Adipocyte (in vitro differentiated cells): Measurements from ENCODE around the gene ZNF236.
"Not testable (repeated sequence)": the region's sequence is repeated elsewhere in the genome, so short reads cannot be mapped to it uniquely, and the experiment has no call there.

Experiments used
- DNase-seq: peaks from one replicate; pipeline ENCODE4 v3.0.0-alpha.2; 2015; ENCODE audit warnings: low read depth
- H3K27me3 ChIP-seq: replicated peaks from 2 replicates; pipeline ENCODE4 v1.7.0; 2013; ENCODE audit warnings: mild to moderate bottlenecking, low read length, moderate library complexity; ENCODE audit not compliant: control insufficient read depth, insufficient read depth
- H3K36me3 ChIP-seq: 2 replicates; pipeline ENCODE4 v1.7.0; 2013; ENCODE audit warnings: low read length, mild to moderate bottlenecking, moderate library complexity; ENCODE audit not compliant: control insufficient read depth, insufficient read depth, severe bottlenecking
- H3K4me1 ChIP-seq: 2 replicates; pipeline ENCODE4 v1.7.0; 2013; ENCODE audit warnings: mild to moderate bottlenecking, low read length, moderate library complexity; ENCODE audit not compliant: control insufficient read depth, insufficient read depth
- H3K4me3 ChIP-seq: 2 replicates; pipeline ENCODE4 v1.7.0; 2013; ENCODE audit warnings: mild to moderate bottlenecking, low read length, moderate library complexity
- H3K9ac ChIP-seq: 2 replicates; pipeline ENCODE4 v1.7.0; 2013; ENCODE audit warnings: mild to moderate bottlenecking, low read length, moderate library complexity
- H3K9me3 ChIP-seq: 2 replicates; pipeline ENCODE4 v1.7.0; 2013; ENCODE audit warnings: mild to moderate bottlenecking, low read length, moderate library complexity; ENCODE audit not compliant: control insufficient read depth

Gene ZNF236

DNA sequence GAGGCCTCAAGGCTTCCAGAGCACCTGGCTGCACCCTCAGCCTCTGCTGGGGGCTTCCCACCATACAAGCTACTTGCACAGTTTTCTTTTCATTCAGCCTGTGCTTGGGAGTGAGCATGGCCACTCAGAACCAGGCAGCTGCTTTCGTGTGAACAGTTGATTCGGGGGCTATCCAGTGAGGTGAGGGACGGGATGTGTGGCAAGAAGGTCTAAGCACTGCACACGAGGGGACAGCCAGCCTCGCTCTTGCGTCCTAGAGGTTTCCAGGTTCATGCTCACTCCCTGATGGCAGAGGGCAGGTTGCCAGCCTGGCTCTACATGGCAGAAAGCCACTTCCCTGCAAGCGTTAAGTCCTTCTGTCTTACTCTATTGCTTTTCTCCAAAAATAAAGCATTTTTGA, 164.0 kb downstream of the ZNF236 start:
- no peak for DNase-seq
- Histone ChIP-seq H3K9ac (no peak overlapping the region), H3K4me3 (no peak overlapping the region), H3K36me3 (no peaks in the 10 kb centered on the region), H3K9me3 (no peaks in the 10 kb centered on the region), H3K4me1 (no peaks in the 10 kb centered on the region), H3K27me3 (no peaks in the 10 kb centered on the region)

DNA sequence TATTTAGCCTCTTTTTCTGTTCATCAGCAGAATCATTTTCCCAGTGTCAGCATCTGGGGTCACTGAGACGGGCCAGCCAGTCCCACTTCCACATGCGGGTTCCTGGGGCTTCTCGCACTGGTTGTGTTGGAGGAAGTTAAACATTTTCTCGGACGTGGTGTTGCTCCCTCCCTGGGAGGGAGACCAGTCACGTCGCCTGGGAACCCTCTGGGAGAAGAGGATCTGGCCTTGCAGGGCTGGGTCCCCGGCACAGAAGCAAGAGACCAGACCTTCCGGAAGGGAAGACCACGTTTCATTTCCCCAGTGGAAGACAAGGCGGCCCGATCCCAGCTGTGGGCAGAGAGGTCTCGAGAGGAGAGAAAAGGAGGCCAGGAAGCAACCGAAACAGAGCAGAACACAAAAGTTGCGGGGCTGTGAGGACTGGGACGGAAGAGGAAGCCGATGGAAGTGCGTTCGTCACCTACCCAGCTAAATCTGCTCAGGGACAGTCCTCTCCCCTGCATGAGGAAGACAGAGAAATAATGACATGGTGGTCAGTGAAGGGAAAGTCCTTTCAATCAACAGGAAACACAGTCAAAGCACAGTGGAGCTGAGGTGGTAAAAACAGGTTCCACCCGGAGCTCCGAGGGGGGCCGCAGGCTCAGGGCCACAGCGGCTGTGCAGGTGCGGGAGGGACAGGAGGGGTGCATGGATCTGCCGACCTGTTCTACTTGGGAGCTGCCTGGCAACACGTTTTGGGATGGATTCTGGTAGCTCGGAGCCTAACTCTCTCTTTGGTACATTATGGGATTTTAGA, 165.9 kb downstream of the ZNF236 start:
- no peak overlapping the region for H3K9ac ChIP-seq
- no peaks in the 10 kb centered on the region for H3K9me3 ChIP-seq
- H3K36me3 ChIP-seq = no peaks in the 10 kb centered on the region
- no peak overlapping the region for H3K4me3 ChIP-seq
- no peak for DNase-seq
- H3K4me1 ChIP-seq = no peaks in the 10 kb centered on the region
- H3K27me3 ChIP-seq = no peaks in the 10 kb centered on the region

DNA sequence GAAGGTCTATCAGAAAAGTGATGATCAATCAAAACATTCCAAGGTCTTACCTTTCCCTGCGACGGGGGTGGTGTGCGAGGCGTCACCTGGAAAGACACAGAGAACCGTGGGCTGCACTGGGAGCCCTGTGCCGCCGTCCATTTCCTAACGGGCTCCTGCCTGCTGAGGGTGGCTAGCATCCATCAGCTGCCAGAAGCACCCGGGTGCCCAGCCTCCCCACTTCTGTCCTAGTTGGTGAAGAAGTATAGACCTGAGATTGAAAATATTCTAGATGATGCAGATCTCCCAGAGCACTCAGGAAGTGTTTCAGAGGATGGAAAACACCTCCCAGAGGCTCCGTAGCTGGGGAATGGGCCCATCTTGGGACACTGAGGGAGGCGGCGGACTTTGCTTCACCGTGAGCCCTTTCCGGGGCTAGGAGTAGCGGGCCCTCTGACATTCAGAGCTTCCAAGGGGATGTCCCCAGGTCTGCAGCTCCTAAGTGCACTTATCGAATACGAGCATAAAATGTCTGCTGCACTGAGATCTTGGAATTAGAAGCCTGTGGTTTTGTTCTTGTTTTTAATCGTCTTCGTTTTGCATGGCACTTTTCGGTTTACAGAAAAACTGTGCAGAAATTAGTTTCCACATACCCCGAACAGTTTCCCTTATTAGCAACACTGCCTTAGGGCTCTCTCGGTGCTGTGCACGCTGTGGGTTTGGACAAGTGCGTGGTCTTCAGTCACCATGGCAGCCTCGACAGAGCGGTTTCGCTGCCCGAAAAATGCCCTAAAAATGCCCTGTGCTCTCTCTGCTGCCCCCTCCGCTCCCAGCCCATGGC, 166.7 kb downstream of the ZNF236 start:
- no peak overlapping the region for H3K9ac ChIP-seq
- no peaks in the 10 kb centered on the region for H3K9me3 ChIP-seq
- DNase-seq = no peak
- H3K4me3 ChIP-seq = no peak overlapping the region
- no peaks in the 10 kb centered on the region for H3K36me3 ChIP-seq
- no peaks in the 10 kb centered on the region for H3K27me3 ChIP-seq
- H3K4me1 ChIP-seq = no peaks in the 10 kb centered on the region

DNA sequence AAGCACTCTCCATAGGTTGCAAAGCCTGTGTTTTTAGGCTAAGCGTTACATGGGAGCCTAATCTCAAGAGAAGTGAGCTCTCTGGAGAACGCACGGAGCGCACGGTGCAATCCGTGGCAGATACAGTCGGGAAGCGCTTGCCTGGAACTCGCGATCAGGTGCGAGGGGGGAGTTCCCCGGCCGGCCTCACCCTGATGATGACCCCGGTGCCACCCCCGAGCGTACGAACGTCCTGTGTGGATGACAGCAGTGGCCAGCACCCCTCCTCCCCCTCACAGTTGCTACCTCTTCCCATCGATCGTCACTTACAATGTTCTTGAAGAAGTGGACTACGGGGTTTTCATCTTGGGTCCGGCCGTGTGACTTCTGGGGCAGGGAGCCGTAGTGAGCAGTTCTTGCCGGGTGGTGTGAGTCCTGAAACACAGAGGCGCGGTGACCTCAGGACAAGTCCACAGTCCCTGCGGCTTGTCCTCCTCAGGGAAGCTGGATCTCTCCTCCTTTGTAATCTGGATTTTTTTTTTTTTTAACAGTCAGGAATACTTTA, 167.4 kb downstream of the ZNF236 start:
- Histone ChIP-seq H3K4me3 (no peak overlapping the region), H3K27me3 (no peaks in the 10 kb centered on the region), H3K9ac (no peak overlapping the region), H3K36me3 (no peaks in the 10 kb centered on the region), H3K4me1 (no peaks in the 10 kb centered on the region), H3K9me3 (no peaks in the 10 kb centered on the region)
- DNase-seq = no peak

DNA sequence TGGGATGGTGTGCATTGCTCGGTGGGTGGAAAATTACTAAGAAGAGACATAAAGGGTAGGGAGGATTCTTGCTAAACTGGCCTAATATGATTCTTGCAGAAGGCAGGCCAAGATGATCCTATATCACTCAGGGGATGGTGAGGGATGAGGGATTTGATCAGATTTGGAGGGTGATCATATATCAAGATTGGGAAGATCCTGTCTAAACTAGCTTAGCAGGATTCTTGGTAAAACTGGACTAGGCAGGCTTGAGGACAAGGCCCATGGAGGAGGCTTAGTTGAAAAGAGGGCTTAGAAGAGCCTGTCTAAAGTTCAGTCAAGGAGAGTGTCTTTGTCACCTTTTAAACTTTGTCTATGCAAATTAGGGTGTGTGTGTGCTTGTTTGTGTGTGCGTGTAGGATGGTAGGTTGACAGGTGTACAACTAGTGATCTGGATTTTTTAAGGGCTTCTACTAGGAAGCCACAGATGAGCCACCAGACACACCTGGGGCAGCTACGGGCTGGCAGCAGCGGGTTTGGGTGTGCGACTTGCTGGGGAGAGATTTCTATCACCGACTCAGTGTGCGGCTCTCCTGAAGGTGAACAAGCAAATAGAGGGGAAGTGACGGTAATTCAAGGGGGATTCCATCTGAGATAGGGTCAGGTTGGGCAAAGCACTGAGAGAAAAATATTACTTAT, 168.1 kb downstream of the ZNF236 start:
- not testable (repeated sequence) for DNase-seq, H3K4me3 ChIP-seq, H3K27me3 ChIP-seq, H3K36me3 ChIP-seq, H3K9me3 ChIP-seq, H3K4me1 ChIP-seq, H3K9ac ChIP-seq

- no peaks in the 10 kb centered on the region for H3K9me3 ChIP-seq
- H3K27me3 ChIP-seq = no peaks in the 10 kb centered on the region
- no peak for DNase-seq
- no peaks in the 10 kb centered on the region for H3K36me3 ChIP-seq
- no peak overlapping the region for H3K4me3 ChIP-seq
- no peak overlapping the region for H3K9ac ChIP-seq
- H3K4me1 ChIP-seq = no peaks in the 10 kb centered on the region
Measured at GRCh38 chr18:76991021-76991688, 168.8 kb downstream of the ZNF236 start.

DNA sequence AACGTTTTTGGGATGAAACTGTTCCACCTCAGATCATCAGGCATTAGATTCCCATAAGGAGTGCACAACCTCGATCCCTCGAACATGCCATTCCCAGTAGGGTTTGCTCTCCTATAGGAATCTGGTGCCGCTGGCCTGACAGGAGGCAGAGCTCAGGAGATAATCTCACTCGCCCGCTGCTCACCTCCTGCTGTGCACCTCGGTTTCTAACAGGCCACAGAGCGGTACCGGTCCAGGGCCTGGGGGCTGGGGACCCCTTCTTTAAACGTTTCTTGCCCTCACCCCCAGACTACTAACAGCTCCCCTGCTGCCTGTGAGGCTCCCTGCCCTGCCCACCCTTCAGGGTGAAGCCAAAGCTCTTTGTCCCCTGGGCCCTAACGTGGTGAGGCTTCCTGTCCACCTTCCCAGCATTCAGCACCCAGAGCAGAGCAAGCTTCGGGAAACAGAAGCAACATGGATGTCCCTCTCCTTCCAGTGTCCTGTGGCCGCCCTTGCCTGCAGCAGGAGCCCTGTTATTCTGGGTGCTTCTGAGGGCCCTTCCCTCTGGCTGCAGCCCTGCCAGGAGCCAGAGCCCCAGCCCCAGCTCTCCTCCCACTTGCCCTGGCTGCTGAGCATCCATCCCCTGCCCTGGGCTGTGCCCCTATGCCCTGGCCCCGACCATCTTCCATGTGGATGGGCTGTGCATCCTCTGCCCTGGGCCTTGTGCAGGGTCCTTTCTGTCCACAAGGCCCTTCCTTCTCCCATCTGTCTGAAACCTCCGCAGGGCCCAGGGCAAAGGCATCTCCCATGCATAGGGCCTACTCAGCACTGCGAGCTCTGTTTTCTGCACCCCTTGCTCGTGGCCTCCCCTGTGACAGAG, 170.1 kb downstream of the ZNF236 start:
- Histone ChIP-seq H3K4me1 (no peaks in the 10 kb centered on the region), H3K27me3 (no peaks in the 10 kb centered on the region), H3K4me3 (no peak overlapping the region), H3K36me3 (no peaks in the 10 kb centered on the region), H3K9ac (no peak overlapping the region), H3K9me3 (no peaks in the 10 kb centered on the region)
- no peak for DNase-seq

DNA sequence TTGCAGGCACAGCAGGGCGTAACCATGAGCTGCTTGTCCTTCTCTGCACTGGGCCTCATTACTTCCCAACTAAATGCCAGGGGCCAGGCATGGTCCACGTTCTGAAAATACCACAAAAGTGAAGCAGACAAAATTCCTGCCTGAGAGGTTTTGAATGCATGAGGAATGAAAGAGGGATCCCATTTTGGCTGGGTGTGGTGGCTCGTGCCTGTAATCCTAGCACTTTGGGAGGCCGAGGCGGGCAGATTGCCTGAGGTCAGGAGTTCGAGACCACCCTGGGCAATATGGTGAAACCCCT, 170.7 kb downstream of the ZNF236 start:
- no peaks in the 10 kb centered on the region for H3K27me3 ChIP-seq
- no peak overlapping the region for H3K9ac ChIP-seq
- no peaks in the 10 kb centered on the region for H3K36me3 ChIP-seq
- DNase-seq = no peak
- no peaks in the 10 kb centered on the region for H3K4me1 ChIP-seq
- no peaks in the 10 kb centered on the region for H3K9me3 ChIP-seq
- H3K4me3 ChIP-seq = no peak overlapping the region

DNA sequence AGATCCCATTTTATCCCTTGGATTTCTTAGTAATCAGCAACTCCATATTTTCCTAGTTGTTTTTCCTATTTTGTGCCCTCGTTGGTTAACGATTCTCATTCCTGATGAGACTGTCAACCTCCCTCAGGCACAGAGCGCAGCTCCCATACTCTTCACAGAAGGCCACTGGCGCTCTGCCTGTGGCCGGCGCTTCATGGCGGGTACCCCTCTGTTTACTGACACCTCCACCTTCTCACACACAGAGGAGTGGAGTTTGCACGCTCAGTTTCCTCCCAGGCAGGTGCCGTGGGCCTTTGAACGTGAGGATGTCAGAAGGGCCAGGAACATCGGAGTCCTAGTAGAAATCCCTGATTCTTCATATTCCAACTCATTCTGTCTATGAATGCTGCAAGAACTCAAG, 171.2 kb downstream of the ZNF236 start:
- no peak for DNase-seq

GRCh38 chr18:76994086-76994654, 171.8 kb downstream of the ZNF236 start:
- no peaks in the 10 kb centered on the region for H3K9me3 ChIP-seq
- H3K4me3 ChIP-seq = no peak overlapping the region
- DNase-seq = no peak
- H3K27me3 ChIP-seq = no peaks in the 10 kb centered on the region
- H3K36me3 ChIP-seq = no peaks in the 10 kb centered on the region
- no peaks in the 10 kb centered on the region for H3K4me1 ChIP-seq
- H3K9ac ChIP-seq = no peak overlapping the region

More for the DNA sequence above, 171.2 kb downstream of the ZNF236 start:
- no peaks in the 10 kb centered on the region for H3K4me1 ChIP-seq
- no peaks in the 10 kb centered on the region for H3K36me3 ChIP-seq
- H3K4me3 ChIP-seq = no peak overlapping the region
- H3K9me3 ChIP-seq = no peaks in the 10 kb centered on the region
- no peaks in the 10 kb centered on the region for H3K27me3 ChIP-seq
- H3K9ac ChIP-seq = no peak overlapping the region
